Dermis lymphatic vessel endothelial cell (primary cell): Measurements from ENCODE around the gene HHAT. TPM values are rescaled to one million over a fixed set of nuclear protein-coding genes. Genes with fewer than 3 reads are reported as not detected.

Experiments
- total RNA-seq: library from RNA; depleted of rRNA; stranded (reverse); fragments of >200 nt; gene quantifications from 2 replicates; pipeline ENCODE4 v1.2.1, GENCODE V29; 2014

HHAT gene
- total RNA-seq: 0.98 and 2.3 TPM in 2 replicates

DNA sequence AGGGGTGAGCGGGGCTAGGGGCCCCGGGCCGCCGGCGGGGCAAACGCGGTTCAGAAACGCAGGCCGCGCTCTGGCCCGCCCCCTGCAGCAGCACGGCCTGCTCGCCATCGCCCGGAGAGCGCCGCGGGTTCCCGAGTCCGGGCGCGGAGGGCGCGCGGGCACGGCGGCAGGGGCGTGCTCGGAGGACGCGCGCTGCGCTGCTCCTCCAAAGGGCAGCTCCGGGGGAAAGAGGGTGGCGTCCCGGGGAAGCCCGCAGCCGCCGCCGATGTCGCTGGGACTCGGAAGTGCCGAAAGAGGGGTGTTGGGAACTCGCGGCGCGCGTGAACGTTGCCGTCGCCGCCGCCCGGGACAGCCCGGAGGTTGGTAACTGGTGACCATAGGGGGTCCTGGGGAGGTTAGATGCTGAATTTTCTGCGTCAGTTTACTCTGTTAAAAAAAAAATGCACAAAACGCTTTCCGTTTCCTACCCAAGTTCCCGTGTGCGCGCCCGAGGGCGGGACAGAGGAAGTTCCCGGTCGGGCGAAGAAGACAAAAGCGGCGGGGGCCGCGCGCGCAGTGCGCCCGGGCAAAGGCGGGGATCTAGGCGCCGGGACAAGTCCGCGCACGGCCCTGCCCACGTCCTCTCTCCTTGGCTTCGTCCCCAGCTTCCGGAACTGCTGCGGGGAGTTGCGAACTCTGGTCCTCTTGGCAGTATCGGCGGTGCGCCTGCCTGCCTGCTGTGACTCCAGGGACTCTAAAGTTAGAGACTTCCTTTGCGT is at the start of gene HHAT:
HHAT (plus strand) TSS at position 157 of the 758 bp plus-strand sequence. CDS start 20,074 bp downstream, outside the sequence.

Other genes with a start within 250 kb of the HHAT start
- under 0.01 and 0.11 TPM in 2 replicates for gene SERTAD4, start 96.1 kb upstream of the HHAT start, total RNA-seq